ENCODE results near the gene BTNL8. TPM values are rescaled to one million over a fixed set of nuclear protein-coding genes. Genes with fewer than 3 reads are reported as not detected.
A peak's percentile ranks its signal among the peaks of the same experiment; 100 is the strongest.

Gene BTNL8, protein sequence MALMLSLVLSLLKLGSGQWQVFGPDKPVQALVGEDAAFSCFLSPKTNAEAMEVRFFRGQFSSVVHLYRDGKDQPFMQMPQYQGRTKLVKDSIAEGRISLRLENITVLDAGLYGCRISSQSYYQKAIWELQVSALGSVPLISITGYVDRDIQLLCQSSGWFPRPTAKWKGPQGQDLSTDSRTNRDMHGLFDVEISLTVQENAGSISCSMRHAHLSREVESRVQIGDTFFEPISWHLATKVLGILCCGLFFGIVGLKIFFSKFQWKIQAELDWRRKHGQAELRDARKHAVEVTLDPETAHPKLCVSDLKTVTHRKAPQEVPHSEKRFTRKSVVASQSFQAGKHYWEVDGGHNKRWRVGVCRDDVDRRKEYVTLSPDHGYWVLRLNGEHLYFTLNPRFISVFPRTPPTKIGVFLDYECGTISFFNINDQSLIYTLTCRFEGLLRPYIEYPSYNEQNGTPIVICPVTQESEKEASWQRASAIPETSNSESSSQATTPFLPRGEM
- not detected for total RNA-seq (ENCODE audit: insufficient read depth, low replicate concordance)

DNA sequence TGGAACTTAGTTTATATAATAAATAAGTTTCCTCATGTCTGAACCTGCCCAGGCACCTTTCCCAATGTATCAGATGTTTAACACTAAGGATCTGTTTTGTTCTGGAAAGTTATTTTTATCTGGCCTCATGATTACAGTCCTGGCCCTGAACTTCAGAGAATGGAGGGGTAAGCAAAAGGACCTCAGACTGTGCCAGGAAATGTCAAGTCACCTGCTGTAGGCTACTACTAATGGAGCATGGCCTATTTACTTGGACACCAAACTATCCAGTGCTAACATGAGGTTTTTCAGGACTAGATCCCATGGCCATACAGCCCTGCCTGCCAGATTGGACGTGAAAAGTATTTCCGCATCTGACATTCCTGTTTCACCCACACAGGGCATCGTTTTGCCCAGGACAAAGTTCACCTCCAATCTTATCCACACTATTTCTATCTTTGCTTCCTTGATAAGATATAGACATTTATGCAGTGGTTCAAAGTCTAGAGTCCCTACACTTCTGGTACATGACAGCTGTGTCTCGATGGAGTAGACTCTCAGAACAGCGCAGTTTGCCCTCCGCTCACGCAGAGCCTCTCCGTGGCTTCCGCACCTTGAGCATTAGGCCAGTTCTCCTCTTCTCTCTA is at the start of gene BTNL8:
TSS of gene BTNL8 (plus strand) at position 539 of the 626 bp plus-strand sequence. CDS start 152 bp downstream, outside the sequence.
- DNase-seq (ENCODE audit: low spot score): no peak

GRCh38 chr5:180849827-180850226 is 49.1 kb upstream of the BTNL8 start:
- DNase-seq (ENCODE audit: low spot score): no peak

DNA sequence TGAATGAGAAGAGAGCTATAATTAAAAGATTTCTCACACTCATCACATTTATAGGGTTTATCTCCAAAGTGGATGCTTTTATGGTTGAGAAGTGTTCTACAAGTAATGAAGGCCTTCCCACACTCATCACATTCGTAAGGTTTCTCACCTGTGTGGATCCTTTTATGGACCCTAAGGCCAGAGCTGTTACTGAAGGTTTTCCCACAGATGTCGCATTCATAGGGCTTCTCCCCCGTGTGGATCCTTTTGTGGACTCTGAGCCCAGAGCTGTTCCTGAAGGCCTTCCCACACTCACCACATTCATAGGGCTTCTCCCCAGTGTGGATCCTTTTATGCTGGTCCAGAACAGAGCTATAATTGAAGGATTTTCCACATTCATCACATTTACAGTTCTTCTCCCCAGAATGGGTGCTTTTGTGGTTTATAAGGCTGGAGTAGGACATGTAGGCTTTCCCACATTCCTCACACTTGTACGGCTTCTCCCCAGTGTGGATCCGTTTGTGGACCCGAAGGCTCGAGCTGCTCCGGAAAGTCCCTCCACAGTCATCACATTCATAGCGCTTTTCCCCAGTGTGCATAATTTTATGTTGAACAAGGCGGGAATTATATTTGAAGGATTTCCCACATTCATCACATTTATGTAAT is 48.4 kb upstream of the BTNL8 start:
- DNase-seq (ENCODE audit: low spot score): no peak

GRCh38 chr5:180852495-180852894 is 46.5 kb upstream of the BTNL8 start:
- DNase-seq (ENCODE audit: low spot score): no peak

GRCh38 chr5:180853121-180853847 is 45.7 kb upstream of the BTNL8 start:
- no peak for DNase-seq (ENCODE audit: low spot score)

DNA sequence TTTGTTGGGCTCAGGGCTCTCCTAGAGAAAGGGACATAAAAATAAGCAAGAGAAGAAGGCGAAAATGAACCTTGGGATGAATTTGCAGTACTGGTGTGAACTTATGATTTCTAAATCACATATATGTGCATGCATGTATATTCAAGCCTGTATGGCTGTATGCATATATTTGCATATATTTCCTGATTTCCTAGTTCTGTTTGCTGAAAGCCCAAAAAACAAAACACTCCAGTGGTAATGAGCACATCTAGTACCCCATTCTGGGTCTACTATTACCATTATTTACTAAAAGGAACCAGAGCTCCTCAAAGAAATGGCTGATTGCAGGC is 45.1 kb upstream of the BTNL8 start:
- no peak for DNase-seq (ENCODE audit: low spot score)

DNA sequence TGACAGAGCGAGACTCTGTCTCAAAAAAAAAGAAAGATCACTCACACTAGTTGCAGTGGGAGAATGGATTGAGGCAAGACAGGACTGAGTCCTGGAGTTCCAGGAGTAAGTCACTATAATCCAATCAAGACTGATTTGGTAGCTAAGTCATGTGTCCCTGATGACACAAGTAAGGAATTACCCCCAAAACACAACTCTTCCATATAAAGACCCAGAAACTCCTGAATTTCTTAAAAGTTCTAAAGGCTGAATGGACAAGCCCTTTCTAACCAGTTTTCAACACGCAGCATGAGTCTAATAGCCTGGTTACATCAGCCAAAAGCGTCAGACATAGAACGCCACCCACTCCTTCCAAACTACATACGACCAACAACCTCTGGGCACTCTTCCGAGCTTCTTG is 40.4 kb upstream of the BTNL8 start:
- no peak for DNase-seq (ENCODE audit: low spot score)

GRCh38 chr5:180860273-180860886 is 38.6 kb upstream of the BTNL8 start:
- peak; percentile 55 for DNase-seq (ENCODE audit: low spot score)

DNA sequence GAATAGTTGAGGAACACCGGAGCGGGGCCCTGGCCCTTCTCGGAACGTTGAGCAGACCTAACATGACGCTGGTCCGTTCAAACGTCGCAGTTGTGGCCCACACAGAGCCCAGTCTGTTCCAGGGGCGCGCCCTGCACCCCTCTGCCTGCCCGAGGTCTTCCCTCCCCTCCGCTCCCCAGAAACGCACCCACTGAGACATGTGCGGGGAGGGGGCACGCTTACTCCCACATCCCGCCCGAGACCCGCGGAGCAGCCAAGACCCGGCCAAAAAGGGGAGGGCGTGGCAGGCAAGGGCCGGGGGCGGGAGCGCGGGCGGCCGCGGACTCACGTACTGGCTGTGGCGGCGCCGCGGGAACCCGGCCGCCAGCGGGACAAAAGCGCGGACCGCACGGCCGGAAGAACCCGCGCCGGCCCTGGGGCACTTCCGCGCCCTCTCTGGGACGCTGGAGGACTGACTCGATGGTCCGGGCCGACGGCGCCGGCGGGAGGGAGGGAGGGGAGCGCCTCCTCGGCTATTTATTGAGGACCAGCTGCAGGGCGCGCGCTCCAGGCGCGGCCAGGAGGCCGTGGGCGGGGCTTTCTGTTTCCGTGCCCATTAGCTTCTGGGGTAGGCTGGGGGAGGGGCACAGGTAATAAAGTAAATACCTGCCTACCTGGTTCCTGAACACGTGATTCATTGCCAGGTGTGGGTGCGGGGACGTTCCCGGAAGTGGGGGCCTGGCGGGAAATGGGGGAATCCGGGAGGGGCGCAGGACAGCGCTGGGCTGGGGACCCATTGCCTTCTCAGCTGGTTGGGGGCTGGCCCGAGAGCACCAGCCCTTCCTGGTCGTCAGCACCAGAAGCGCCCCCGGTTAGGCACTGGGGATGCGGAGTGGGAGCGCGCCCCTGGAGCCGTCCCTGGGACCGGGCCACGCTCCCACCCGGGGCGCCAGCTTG is 37.8 kb upstream of the BTNL8 start, which contains the start of gene ZFP62:
TSS of gene ZFP62 (minus strand) at position 390 of the 936 bp plus-strand sequence. CDS start at position 333, 57 bp downstream.
- peak; percentile 93 for DNase-seq (ENCODE audit: low spot score)

DNA sequence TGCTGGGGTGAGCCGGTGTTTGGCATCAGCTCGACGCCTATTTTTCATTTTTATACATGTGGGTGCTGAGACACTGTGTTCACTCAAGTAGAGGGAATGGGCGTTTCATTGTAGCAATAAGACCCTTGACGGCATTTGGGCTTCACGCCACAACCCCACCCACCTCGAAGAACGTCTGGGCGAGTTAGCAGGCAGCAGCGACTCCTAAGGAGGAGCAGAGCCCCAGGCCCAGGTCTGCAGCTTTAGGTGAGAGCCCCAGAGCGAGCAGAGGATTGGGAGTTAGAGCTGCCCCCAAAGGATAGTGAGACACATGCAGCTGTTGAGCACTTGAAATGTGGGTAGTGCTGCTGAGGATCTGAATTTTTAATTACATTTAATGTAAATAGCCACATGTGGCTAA is 36.3 kb upstream of the BTNL8 start:
- no peak for DNase-seq (ENCODE audit: low spot score)

DNA sequence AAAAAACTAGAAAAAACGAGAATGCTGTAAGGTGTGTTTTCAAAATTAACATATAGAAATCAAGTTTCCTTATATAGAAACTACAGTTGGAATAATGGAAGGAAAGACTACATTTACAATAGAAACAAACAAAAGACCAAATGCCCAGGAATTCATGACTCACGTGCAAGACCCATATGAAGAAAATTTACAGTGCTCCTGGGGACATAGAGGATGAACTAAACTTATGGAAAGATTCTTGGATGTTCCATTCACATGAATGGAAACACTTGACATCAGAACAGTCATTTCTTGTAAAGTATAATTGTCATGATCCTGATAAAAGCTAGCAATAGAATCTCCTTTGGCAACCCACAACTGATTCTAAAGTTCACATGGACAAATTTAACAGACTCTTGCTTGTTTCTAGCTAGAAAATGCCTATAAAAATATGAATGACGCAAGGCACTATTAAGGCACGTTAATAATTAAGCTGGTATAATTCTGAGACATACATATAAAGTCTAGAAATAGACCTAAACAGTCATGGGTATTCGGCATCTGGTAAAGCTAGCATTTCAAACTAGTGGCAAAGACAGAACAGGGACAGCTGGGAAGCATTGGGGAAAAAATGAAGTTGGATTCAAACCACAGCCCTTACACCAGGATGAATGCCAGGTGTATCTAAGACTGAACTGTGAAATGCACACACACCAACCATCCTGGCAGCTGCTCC is 32.8 kb upstream of the BTNL8 start:
- DNase-seq (ENCODE audit: low spot score): no peak

DNA sequence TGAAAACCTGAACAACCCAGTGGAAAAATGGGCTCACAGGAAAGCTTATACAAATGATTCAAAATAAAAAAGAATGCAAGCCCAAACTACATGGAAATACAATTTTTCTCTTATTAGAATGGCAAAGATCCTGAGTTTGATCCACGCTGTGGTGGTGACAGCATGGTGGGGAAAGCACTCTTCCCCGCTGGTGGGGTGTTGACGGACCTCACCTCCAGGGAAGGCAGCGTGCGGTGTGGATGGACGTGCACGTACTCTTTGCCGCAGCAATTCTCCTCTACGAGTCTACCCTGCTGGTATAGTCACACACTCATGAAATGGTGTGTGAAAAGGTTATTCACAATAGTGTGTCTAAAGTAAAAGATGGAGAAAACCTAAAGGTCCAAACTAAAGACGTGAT is 32.0 kb upstream of the BTNL8 start:
- no peak for DNase-seq (ENCODE audit: low spot score)

- peak; percentile 79 for DNase-seq (ENCODE audit: low spot score)
Observed at GRCh38 chr5:180868960-180869359, 30.0 kb upstream of the BTNL8 start.

DNA sequence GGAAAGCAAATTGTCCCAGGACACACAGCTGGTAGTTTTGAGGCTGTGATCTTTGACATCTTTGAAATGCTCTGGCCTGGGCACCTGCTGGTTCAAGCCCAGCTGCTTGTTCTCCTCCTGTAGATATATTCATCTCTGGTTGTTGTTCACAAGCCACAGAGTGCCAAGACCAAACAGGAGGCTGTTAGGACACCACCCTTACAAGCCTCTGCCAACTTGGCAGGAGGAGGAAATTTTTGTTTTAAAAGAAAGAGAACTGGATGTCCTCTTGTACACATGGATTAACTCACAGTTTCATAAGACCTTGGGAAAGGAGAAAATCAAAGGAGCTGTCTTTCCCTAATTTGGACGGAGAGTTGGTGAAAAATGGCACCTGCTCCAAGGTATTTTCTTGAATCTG is 29.4 kb upstream of the BTNL8 start:
- DNase-seq (ENCODE audit: low spot score): no peak

DNA sequence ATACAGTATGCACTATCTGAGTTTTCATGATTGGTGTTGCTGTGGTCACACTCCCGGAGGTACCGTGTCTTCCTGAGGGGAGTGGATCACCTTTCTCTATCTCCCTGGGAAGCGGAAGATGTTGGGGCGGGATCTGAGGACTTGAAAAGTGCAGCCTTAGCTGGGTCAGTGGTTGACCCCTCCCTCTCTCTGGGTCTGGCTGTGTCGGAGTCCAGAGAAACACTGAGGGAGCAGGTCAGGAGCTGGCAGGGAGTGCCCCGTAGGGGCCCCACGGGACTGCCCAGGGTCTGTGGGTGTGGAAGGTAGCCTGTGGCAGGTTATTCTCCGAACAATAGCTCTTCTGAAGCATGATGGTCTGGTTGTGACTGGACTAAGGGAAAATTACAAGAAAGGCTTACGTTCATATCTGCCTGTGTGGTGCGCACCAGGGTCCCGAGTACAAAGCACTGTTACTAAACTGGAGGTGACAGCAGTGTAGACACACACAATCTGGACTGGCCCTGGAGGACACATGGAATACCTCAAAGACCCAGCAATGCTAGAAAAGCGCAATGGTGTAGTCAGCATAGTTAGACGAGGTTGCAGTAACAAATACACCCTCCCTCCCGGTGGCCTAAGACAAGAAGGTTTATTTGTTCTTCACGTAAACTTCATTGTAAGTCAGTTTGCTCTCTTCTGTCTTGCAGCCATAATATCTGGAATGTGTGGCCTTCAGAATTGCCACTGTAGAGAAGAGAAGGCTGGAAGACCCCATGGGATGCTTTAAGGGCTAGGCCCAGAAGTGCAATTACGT is 28.5 kb upstream of the BTNL8 start:
- DNase-seq (ENCODE audit: low spot score): no peak

GRCh38 chr5:180872419-180872818 is 26.5 kb upstream of the BTNL8 start:
- no peak for DNase-seq (ENCODE audit: low spot score)

- DNase-seq (ENCODE audit: low spot score): no peak
Observed at GRCh38 chr5:180873615-180874520, 25.1 kb upstream of the BTNL8 start.
